IMR-90 (cell line): ENCODE results near the gene INHA.

Source experiments
- BHLHE40 ChIP-seq: fragments of 150-350 bp; IDR thresholded peaks from 2 replicates; pipeline ENCODE4 v1.6.1; 2016; ENCODE audit warnings: mild to moderate bottlenecking, low read depth, low read length
- CEBPB ChIP-seq: IDR thresholded peaks from 2 replicates; pipeline ENCODE4 v1.6.1; 2012; ENCODE audit warnings: low read depth, low read length, improper control_type of control experiment
- ELK1 ChIP-seq: fragments of 150-350 bp; IDR thresholded peaks from 2 replicates; pipeline ENCODE4 v1.6.1; 2016; ENCODE audit warnings: low read depth, mild to moderate bottlenecking, low read length, moderate library complexity, borderline replicate concordance
- MAFK ChIP-seq: IDR thresholded peaks from 2 replicates; pipeline ENCODE4 v1.6.1; 2012; ENCODE audit warnings: low read depth, low read length, improper control_type of control experiment
- MXI1 ChIP-seq: IDR thresholded peaks from 2 replicates; pipeline ENCODE4 v1.6.1; 2012; ENCODE audit warnings: low read depth, mild to moderate bottlenecking, low read length, moderate library complexity, borderline replicate concordance
- NFE2L2 ChIP-seq: fragments of 150-350 bp; IDR thresholded peaks from 2 replicates; pipeline ENCODE4 v1.6.1; 2016; ENCODE audit warnings: low read depth, mild to moderate bottlenecking, low read length
- POLR2A ChIP-seq: IDR thresholded peaks from 2 replicates; pipeline ENCODE4 v1.6.1; 2012; ENCODE audit warnings: mild to moderate bottlenecking, low read depth, low read length
- RAD21 ChIP-seq: IDR thresholded peaks from 2 replicates; pipeline ENCODE4 v1.6.1; 2012; ENCODE audit warnings: low read length, improper control_type of control experiment
- RCOR1 ChIP-seq: IDR thresholded peaks from 2 replicates; pipeline ENCODE4 v1.6.1; 2012; ENCODE audit warnings: mild to moderate bottlenecking, low read length, improper control_type of control experiment; ENCODE audit not compliant: insufficient replicate concordance
- RFX5 ChIP-seq: IDR thresholded peaks from 2 replicates; pipeline ENCODE4 v1.8.0; 2012; ENCODE audit warnings: low read depth, mild to moderate bottlenecking, low read length, moderate library complexity
- SMC3 ChIP-seq: fragments of 150-350 bp; IDR thresholded peaks from 2 replicates; pipeline ENCODE4 v1.6.1; 2016; ENCODE audit warnings: low read depth, mild to moderate bottlenecking, antibody characterized with exemption, low read length, moderate library complexity
- TF ChIP-seq, protein P1 (sequence below): conservative IDR thresholded peaks from 2 replicates; pipeline ENCODE4 v1.5.1; 2012; ENCODE audit warnings: mild to moderate bottlenecking, low read depth, low read length, improper control_type of control experiment

DNA sequence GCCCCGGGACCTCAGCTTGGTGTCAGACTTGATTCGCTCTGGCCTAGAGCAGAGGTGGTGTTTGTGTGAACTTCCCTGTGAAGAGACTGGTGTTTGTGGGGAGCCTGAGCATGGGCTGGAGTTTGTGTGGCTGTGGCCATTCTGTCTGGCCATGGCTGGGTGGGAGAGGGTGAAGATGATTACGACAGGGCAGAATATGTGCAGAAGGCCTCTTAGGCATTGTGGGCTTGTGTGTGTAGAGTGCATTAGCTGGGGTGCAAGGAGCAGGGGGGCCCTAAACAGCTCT, 11.3 kb upstream of the INHA start:
- TF ChIP-seq, protein P1, sequence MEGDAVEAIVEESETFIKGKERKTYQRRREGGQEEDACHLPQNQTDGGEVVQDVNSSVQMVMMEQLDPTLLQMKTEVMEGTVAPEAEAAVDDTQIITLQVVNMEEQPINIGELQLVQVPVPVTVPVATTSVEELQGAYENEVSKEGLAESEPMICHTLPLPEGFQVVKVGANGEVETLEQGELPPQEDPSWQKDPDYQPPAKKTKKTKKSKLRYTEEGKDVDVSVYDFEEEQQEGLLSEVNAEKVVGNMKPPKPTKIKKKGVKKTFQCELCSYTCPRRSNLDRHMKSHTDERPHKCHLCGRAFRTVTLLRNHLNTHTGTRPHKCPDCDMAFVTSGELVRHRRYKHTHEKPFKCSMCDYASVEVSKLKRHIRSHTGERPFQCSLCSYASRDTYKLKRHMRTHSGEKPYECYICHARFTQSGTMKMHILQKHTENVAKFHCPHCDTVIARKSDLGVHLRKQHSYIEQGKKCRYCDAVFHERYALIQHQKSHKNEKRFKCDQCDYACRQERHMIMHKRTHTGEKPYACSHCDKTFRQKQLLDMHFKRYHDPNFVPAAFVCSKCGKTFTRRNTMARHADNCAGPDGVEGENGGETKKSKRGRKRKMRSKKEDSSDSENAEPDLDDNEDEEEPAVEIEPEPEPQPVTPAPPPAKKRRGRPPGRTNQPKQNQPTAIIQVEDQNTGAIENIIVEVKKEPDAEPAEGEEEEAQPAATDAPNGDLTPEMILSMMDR: no peak
- TF ChIP-seq POLR2A (no peak), BHLHE40 (no peak), RFX5 (no peak), CEBPB (no peak), ELK1 (no peak), RCOR1 (no peak), RAD21 (no peak), SMC3 (no peak), NFE2L2 (no peak), MXI1 (no peak), MAFK (no peak)
